MV-4-11 (cell line): ENCODE data around the gene NAP1L1.
"Not testable (repeated sequence)": the region's sequence is repeated elsewhere in the genome, so short reads cannot be mapped to it uniquely, and the experiment has no call there.

Source experiments
- DNase-seq: peaks from one replicate; lab custom pipeline; 2025; lab: John Stamatoyannopoulos, UW

Gene NAP1L1

GRCh38 chr12:75990189-75990912 is 94.1 kb downstream of the NAP1L1 start:
- DNase-seq = no peak

- not testable (repeated sequence) for DNase-seq
These were observed 96.8 kb downstream of the NAP1L1 start for GRCh38 chr12:75987709-75988108.
